Keratinocyte (primary cell): ENCODE results near the gene ACSS1. TPM values are rescaled to one million over a fixed set of nuclear protein-coding genes. Genes with fewer than 3 reads are reported as not detected.

Source experiments
- DNase-seq: peaks from one replicate; pipeline ENCODE4 v3.0.0-alpha.2; 2011; ENCODE audit warnings: low read depth, missing footprints, low spot score
- FAIRE-seq: peaks from 2 replicates; lab custom pipeline; 2011; peaks lifted over from hg19 to GRCh38; lab: Jason Lieb, UNC
- H2AFZ ChIP-seq: 2 replicates; pipeline ENCODE4 v1.6.0; 2012; ENCODE audit warnings: low read length, control low read depth, inconsistent platforms; ENCODE audit not compliant: control insufficient read depth
- H3K27ac ChIP-seq: 2 replicates; pipeline ENCODE4 v1.5.1; 2011; ENCODE audit warnings: low read length; ENCODE audit not compliant: control insufficient read depth, insufficient read depth
- H3K27me3 ChIP-seq: 3 replicates; pipeline ENCODE4 v1.6.0; 2011; ENCODE audit warnings: low read length; ENCODE audit not compliant: control insufficient read depth, insufficient read depth; ENCODE audit errors: extremely low read depth
- H3K36me3 ChIP-seq, 2 experiments: 2 replicates in 1 of 2; 3 replicates in 1 of 2; pipeline ENCODE4 v1.5.1; 2011; ENCODE audit warnings: low read length in 2 of 2, mild to moderate bottlenecking in 1 of 2; ENCODE audit not compliant: control insufficient read depth in 2 of 2, insufficient read depth in 2 of 2; ENCODE audit errors: extremely low read depth in 1 of 2
- H3K4me1 ChIP-seq: 3 replicates; pipeline ENCODE4 v1.5.1; 2011; ENCODE audit warnings: low read length; ENCODE audit not compliant: control insufficient read depth, insufficient read depth; ENCODE audit errors: extremely low read depth
- H3K4me2 ChIP-seq: 3 replicates; pipeline ENCODE4 v1.6.0; 2011; ENCODE audit warnings: low read depth, low read length; ENCODE audit not compliant: control insufficient read depth, insufficient read depth; ENCODE audit errors: extremely low read depth
- H3K4me3 ChIP-seq, 3 experiments: fragments of 200-600 bp in 1 of 3; sonication (generic) in 1 of 3; 2 replicates in 2 of 3; 3 replicates in 1 of 3; pipeline ENCODE4 v1.5.1; 2011 to 2016; ENCODE audit warnings: low read length in 3 of 3, mild to moderate bottlenecking in 3 of 3, control low read depth in 2 of 3, inconsistent platforms in 1 of 3, low read depth in 1 of 3, mixed read lengths in 1 of 3, mixed run types in 1 of 3, moderate library complexity in 1 of 3; ENCODE audit not compliant: control insufficient read depth in 2 of 3, insufficient read depth in 2 of 3; ENCODE audit errors: extremely low read depth in 1 of 3
- H3K79me2 ChIP-seq: 2 replicates; pipeline ENCODE4 v1.6.0; 2012; ENCODE audit warnings: low read length; ENCODE audit not compliant: control insufficient read depth, insufficient read depth
- H3K9ac ChIP-seq: 3 replicates; pipeline ENCODE4 v1.6.0; 2011; ENCODE audit warnings: low read length; ENCODE audit not compliant: control insufficient read depth, insufficient read depth; ENCODE audit errors: extremely low read depth
- H3K9me1 ChIP-seq: 3 replicates; pipeline ENCODE4 v1.6.0; 2011; ENCODE audit warnings: low read length; ENCODE audit not compliant: control insufficient read depth, insufficient read depth; ENCODE audit errors: extremely low read depth
- H3K9me3 ChIP-seq: 2 replicates; pipeline ENCODE4 v1.5.1; 2012; ENCODE audit warnings: low read depth, low read length; ENCODE audit not compliant: control insufficient read depth
- H4K20me1 ChIP-seq: 3 replicates; pipeline ENCODE4 v1.6.0; 2011; ENCODE audit warnings: low read length; ENCODE audit not compliant: control insufficient read depth, insufficient read depth; ENCODE audit errors: extremely low read depth
- EZH2 ChIP-seq: IDR thresholded peaks from one replicate; pipeline ENCODE4 v1.6.1; 2012; ENCODE audit warnings: inconsistent platforms, mild to moderate bottlenecking, low read length, moderate library complexity
- dilution Hi-C: fragments of 300-500 bp; cut with MboI; formaldehyde crosslinking; loops from one replicate; pipeline ENCODE4 v1.7.0; 2020; ENCODE audit warnings: low sequenced_read_pairs; ENCODE audit not compliant: extremely low pct_ligation_motif_present
- polyA plus RNA-seq, 5 experiments: library from polyadenylated mRNA; depleted of rRNA in 3 of 5; stranded (reverse) in 3 of 5; stranded (forward) in 1 of 5; unstranded in 1 of 5; fragments of >200 nt; gene quantifications; 1 replicate in 1 of 5; 2 replicates in 3 of 5; 3 replicates in 1 of 5; pipeline versions ENCODE4 v1.2.1 to v1.2.3, GENCODE V29; 2011 to 2012; ENCODE audit warnings: missing spikeins in 2 of 5, low read depth in 1 of 5, low replicate concordance in 1 of 5
- TF ChIP-seq, protein P1 (sequence below), 3 experiments: IDR thresholded peaks in 1 of 3; conservative IDR thresholded peaks in 1 of 3; optimal IDR thresholded peaks in 1 of 3; 2 replicates in 2 of 3; 3 replicates in 1 of 3; pipeline versions ENCODE3 to v1.5.1; 2011; ENCODE audit warnings: low read length in 3 of 3, mild to moderate bottlenecking in 3 of 3, moderate library complexity in 2 of 3, control low read depth in 1 of 3, inconsistent platforms in 1 of 3; ENCODE audit not compliant: insufficient read depth in 2 of 3; ENCODE audit errors: extremely low read depth in 1 of 3

Gene ACSS1
- polyA plus RNA-seq, 1 donor (not counting 4 experiments of a cell fraction or from before 2014, with no cell fraction given) = 1.5 TPM

DNA sequence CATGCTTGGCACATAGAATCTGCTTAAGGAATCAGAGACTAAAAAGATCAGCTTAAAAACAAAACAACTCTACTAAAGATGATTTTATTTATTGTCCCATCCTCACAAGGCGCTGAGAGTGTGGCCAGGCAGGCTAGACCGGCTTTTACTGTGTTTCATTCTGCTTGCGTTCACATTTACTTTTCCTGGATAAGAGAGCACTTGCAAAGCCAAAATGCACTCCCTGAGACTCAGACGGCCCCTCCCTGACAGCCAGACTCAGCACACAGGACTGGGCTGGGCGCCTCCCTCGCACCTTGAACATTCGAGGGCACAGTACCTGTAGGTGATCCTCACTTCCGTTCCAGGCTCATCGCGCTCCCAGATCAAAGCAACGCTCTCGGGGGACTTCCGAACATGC, 10.2 kb downstream of the ACSS1 start:
- TF ChIP-seq EZH2 = no peak
- TF ChIP-seq, protein P1, sequence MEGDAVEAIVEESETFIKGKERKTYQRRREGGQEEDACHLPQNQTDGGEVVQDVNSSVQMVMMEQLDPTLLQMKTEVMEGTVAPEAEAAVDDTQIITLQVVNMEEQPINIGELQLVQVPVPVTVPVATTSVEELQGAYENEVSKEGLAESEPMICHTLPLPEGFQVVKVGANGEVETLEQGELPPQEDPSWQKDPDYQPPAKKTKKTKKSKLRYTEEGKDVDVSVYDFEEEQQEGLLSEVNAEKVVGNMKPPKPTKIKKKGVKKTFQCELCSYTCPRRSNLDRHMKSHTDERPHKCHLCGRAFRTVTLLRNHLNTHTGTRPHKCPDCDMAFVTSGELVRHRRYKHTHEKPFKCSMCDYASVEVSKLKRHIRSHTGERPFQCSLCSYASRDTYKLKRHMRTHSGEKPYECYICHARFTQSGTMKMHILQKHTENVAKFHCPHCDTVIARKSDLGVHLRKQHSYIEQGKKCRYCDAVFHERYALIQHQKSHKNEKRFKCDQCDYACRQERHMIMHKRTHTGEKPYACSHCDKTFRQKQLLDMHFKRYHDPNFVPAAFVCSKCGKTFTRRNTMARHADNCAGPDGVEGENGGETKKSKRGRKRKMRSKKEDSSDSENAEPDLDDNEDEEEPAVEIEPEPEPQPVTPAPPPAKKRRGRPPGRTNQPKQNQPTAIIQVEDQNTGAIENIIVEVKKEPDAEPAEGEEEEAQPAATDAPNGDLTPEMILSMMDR (optimal IDR thresholded peaks at IDR 0.05 in 1 of 3, IDR thresholded peaks at IDR 0.05 in 1 of 3, conservative IDR thresholded peaks at IDR 0.05 in 1 of 3; ENCODE audit: extremely low read depth in 1 of 3, insufficient read depth in 2 of 3, low read length in 3 of 3) = no peak
- H3K79me2 ChIP-seq = no peaks in the 10 kb centered on the region
- H2AFZ ChIP-seq = no peak overlapping the region
- H3K9ac ChIP-seq = no peak overlapping the region
- no peak overlapping the region for H3K4me3 ChIP-seq
- DNase-seq = no peak
- no peaks in the 10 kb centered on the region for H3K4me1 ChIP-seq
- no peaks in the 10 kb centered on the region for H3K9me3 ChIP-seq
- peaks cover 26% of the 10 kb centered on the region for H3K27me3 ChIP-seq
- no peak for FAIRE-seq
- dilution Hi-C loops = no loop called here
- H3K9me1 ChIP-seq = no peaks in the 10 kb centered on the region
- H3K36me3 ChIP-seq = no peaks in the 10 kb centered on the region
- H3K4me2 ChIP-seq = no peak overlapping the region
- H3K27ac ChIP-seq = no peak overlapping the region
- peaks cover 3% of the 10 kb centered on the region for H4K20me1 ChIP-seq

DNA sequence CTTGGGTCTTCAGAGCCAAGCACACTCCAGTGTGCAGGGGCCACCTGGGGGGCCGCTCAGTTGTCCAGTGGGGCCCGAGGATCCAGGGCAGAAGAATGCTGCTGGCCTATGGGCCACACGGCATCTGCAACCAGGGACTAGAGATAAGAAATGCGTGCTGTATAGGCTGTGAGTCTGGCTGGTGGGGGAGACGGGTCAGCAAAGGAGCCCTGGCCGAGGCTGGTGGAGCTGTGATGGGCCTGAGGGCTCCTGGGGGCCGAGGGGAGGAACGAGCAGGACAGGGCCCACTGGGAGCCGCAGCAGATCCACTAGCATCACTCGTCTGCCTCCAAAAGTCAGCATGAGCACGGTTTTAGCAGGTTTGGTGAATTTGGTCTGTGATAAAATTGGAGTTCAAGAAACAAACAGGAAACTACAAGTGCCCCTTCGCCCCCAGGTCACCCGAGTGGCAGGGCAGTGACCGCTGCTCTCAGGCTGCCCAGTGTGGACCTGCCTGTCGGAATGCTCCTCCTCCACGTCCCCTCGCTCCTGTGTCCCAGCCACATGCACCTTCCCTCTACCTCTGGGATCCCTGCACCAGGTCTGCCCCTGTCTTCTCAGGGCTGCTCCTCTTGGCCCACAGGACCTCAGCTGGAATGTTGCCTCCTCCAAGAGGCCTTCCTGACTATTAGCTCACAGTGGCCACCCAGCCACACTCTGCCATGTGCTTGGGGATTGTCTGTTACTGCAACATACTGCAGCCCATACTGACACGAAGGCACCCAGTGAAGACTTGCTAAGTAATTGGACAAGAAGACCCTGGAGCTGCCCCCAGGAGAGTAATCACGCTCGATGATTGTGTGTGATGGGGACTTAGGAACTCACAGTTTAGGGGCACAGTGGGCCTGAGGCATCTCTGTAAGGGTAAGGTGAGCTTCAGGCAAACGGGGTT, 10.9 kb downstream of the ACSS1 start:
- Histone ChIP-seq H3K9ac (no peak overlapping the region), H3K79me2 (no peaks in the 10 kb centered on the region), H4K20me1 (peaks cover 3% of the 10 kb centered on the region), H3K27ac (no peak overlapping the region), H3K9me1 (no peaks in the 10 kb centered on the region), H3K27me3 (peaks cover 22% of the 10 kb centered on the region), H3K4me3 (no peak overlapping the region), H3K9me3 (no peaks in the 10 kb centered on the region), H3K4me2 (no peak overlapping the region), H2AFZ (no peak overlapping the region), H3K36me3 (no peaks in the 10 kb centered on the region), H3K4me1 (no peaks in the 10 kb centered on the region)
- no peak for TF ChIP-seq EZH2
- TF ChIP-seq, protein P1 (optimal IDR thresholded peaks at IDR 0.05 in 1 of 3, IDR thresholded peaks at IDR 0.05 in 1 of 3, conservative IDR thresholded peaks at IDR 0.05 in 1 of 3; ENCODE audit: extremely low read depth in 1 of 3, insufficient read depth in 2 of 3, low read length in 3 of 3) = no peak
- dilution Hi-C loops = no loop called here
- no peak for FAIRE-seq
- no peak for DNase-seq
